ENCODE results near the gene TBXAS1.

TBXAS1 gene

DNA sequence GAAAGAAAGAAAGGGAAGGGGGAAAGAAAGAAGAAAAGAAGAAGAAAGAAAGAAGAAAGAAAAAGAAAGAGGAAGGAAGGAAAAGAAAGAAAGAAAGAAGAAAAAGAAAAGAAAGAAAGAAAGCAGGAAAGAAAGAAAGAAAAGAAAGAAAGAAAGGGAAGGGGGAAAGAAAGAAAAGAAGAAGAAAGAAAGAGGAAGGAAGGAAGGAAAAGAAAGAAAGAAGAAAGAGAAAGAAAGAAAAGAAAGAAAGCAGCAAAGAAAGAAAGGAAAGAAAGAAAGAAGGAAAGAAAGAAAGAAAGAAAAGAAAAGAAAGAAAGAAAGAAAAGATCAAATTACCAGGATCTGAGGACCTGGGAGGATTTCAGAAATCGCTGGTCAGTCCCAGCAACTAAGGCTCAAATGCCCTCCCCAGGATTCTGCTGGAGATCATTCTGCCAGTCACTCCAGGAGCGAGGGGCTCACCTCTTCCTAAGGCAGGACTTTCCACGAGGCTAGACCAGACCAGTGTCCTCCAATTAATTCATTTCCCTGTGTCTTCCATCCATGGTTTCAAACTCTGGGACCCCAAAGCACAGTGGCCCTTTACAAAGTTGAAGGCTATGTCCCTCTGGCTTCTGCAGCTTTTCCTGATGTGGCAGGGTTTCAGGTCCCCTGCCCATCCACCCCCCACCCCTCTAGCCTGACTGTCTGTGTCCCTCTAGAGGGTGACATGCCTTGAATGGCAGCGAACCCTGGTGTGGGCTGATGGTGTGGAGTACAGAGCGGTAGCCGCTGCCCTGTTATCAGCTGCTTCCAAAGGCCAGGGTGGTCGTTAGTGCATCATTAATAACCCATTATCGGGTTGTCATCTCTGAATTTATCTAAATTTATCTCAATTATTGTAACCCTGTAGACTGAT, 155.8 kb downstream of the TBXAS1 start:
- Histone ChIP-seq H3K4me3 (ENCODE audit: insufficient read depth, low read length, poor library complexity, severe bottlenecking) (no peak overlapping the region), H3K27me3 (ENCODE audit: low read length) (0 out of 2 replicates have a peak, but pooled peaks cover 2% of the 10 kb centered on the region), H3K9me2 (replicated peaks; ENCODE audit: insufficient read depth, low read length) (no peaks in the 10 kb centered on the region), H3K9me3 (ENCODE audit: insufficient read depth, low read length) (no peaks in the 10 kb centered on the region), H2AFZ (ENCODE audit: low read depth, low read length, severe bottlenecking) (no peak overlapping the region), H3K27ac (ENCODE audit: low read depth, low read length) (no peak overlapping the region), H3K36me3 (ENCODE audit: low read length) (no peaks in the 10 kb centered on the region), H3K4me2 (ENCODE audit: low read depth, low read length, poor library complexity, severe bottlenecking) (no peak overlapping the region), H3K9ac (ENCODE audit: low read length) (no peak overlapping the region), H3F3A (ENCODE audit: insufficient read depth) (no peaks in the 10 kb centered on the region), H3K79me2 (ENCODE audit: insufficient read depth, low read length) (no peaks in the 10 kb centered on the region), H4K20me1 (ENCODE audit: low read depth, low read length) (no peaks in the 10 kb centered on the region)
- TF ChIP-seq, protein P1, sequence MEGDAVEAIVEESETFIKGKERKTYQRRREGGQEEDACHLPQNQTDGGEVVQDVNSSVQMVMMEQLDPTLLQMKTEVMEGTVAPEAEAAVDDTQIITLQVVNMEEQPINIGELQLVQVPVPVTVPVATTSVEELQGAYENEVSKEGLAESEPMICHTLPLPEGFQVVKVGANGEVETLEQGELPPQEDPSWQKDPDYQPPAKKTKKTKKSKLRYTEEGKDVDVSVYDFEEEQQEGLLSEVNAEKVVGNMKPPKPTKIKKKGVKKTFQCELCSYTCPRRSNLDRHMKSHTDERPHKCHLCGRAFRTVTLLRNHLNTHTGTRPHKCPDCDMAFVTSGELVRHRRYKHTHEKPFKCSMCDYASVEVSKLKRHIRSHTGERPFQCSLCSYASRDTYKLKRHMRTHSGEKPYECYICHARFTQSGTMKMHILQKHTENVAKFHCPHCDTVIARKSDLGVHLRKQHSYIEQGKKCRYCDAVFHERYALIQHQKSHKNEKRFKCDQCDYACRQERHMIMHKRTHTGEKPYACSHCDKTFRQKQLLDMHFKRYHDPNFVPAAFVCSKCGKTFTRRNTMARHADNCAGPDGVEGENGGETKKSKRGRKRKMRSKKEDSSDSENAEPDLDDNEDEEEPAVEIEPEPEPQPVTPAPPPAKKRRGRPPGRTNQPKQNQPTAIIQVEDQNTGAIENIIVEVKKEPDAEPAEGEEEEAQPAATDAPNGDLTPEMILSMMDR (IDR thresholded peaks at IDR 0.05; ENCODE audit: insufficient read depth, low read length, poor library complexity, severe bottlenecking) = no peak
- no peak for TF ChIP-seq EZH2phosphoT487 (conservative IDR thresholded peaks at IDR 0.05; ENCODE audit: low read length)

DNA sequence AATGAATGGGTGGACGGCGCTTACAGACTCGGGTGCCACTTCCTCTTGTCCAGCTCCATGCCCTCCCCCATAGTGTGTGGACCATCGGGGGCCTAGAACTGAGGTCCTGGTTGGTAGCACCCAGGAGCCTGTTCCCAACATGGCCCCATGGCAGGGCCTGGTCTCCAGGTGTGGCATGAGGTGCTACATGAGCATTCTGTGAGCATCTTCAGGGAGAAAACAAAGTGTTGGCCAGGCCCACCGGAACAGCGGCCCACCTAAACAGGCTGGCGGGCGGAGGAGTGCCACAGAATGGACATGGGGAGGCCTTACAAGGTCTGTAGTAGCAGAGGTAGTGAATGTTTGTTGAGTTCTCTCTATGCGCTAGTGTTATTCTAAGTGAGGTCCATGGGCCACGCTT, 156.7 kb downstream of the TBXAS1 start:
- no peak overlapping the region for H3K9ac ChIP-seq (ENCODE audit: low read length)
- H4K20me1 ChIP-seq (ENCODE audit: low read depth, low read length) = no peaks in the 10 kb centered on the region
- H3K36me3 ChIP-seq (ENCODE audit: low read length) = no peaks in the 10 kb centered on the region
- H3K4me3 ChIP-seq (ENCODE audit: insufficient read depth, low read length, poor library complexity, severe bottlenecking) = no peak overlapping the region
- H2AFZ ChIP-seq (ENCODE audit: low read depth, low read length, severe bottlenecking) = no peak overlapping the region
- TF ChIP-seq, protein P1 (IDR thresholded peaks at IDR 0.05; ENCODE audit: insufficient read depth, low read length, poor library complexity, severe bottlenecking) = no peak
- no peak for TF ChIP-seq EZH2phosphoT487 (conservative IDR thresholded peaks at IDR 0.05; ENCODE audit: low read length)
- H3F3A ChIP-seq (ENCODE audit: insufficient read depth) = no peaks in the 10 kb centered on the region
- no peaks in the 10 kb centered on the region for H3K79me2 ChIP-seq (ENCODE audit: insufficient read depth, low read length)
- H3K4me2 ChIP-seq (ENCODE audit: low read depth, low read length, poor library complexity, severe bottlenecking) = no peak overlapping the region
- H3K27me3 ChIP-seq (ENCODE audit: low read length) = no peaks in the 10 kb centered on the region
- H3K9me3 ChIP-seq (ENCODE audit: insufficient read depth, low read length) = no peaks in the 10 kb centered on the region
- no peaks in the 10 kb centered on the region for H3K9me2 ChIP-seq (replicated peaks; ENCODE audit: insufficient read depth, low read length)
- no peak overlapping the region for H3K27ac ChIP-seq (ENCODE audit: low read depth, low read length)

DNA sequence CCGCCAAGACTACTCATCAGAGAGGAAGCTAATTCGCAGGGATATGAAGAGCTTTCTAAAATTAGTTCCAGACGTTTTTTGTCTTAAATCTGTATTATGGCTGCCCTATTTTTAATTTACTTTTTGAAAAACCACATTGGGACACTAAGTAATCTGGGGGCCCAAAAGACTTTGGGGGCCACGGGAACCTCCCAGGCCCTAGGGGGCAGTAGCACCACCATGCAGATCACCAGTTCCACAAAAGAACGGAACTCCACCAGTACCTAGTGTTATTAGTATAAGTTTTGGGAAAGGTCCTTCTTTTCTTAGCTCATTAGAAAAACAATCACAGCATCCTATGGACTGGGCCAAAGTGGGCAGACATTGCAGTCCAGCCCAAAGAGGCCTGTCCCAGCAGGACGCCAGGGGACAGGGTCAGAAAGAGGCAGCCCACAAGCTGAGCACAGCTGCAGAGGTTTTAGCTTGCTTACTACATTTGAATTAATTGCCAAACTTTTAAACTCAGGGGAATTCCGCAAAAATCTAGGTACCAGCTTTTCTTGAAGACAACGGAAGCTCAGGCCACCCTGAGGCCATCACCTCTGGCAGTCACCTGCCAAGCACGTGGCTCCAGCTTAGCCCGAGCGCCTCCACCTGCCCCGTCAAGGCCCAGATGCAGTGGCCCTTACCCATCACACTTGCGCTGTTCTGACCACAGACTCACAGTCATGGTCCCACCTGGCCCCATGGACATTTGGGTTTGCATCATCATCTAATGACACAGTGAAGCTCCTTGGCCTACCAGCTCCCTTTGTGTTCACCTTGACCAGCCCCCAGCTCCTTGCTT, 158.8 kb downstream of the TBXAS1 start:
- no peak overlapping the region for H2AFZ ChIP-seq (ENCODE audit: low read depth, low read length, severe bottlenecking)

More for the DNA sequence above, 158.8 kb downstream of the TBXAS1 start:
- Histone ChIP-seq H3K9me2 (replicated peaks; ENCODE audit: insufficient read depth, low read length) (no peaks in the 10 kb centered on the region), H3K27ac (ENCODE audit: low read depth, low read length) (no peak overlapping the region), H3F3A (ENCODE audit: insufficient read depth) (no peaks in the 10 kb centered on the region), H3K9ac (ENCODE audit: low read length) (no peak overlapping the region), H3K36me3 (ENCODE audit: low read length) (no peaks in the 10 kb centered on the region), H3K9me3 (ENCODE audit: insufficient read depth, low read length) (no peaks in the 10 kb centered on the region), H3K27me3 (ENCODE audit: low read length) (no peaks in the 10 kb centered on the region; the same call in 1 of the 2 replicates), H3K79me2 (ENCODE audit: insufficient read depth, low read length) (no peaks in the 10 kb centered on the region), H3K4me2 (ENCODE audit: low read depth, low read length, poor library complexity, severe bottlenecking) (no peak overlapping the region), H3K4me3 (ENCODE audit: insufficient read depth, low read length, poor library complexity, severe bottlenecking) (no peak overlapping the region), H4K20me1 (ENCODE audit: low read depth, low read length) (no peaks in the 10 kb centered on the region)
- no peak for TF ChIP-seq EZH2phosphoT487 (conservative IDR thresholded peaks at IDR 0.05; ENCODE audit: low read length)
- TF ChIP-seq, protein P1 (IDR thresholded peaks at IDR 0.05; ENCODE audit: insufficient read depth, low read length, poor library complexity, severe bottlenecking) = no peak
